Inflammatory macrophage treated with lipopolysaccharide for 1 hour (primary cell): Measurements from ENCODE around the gene SLC35B3.
"Not testable (repeated sequence)": the region's sequence is repeated elsewhere in the genome, so short reads cannot be mapped to it uniquely, and the experiment has no call there.

ENCODE experiments used
- DNase-seq, 2 donors: peaks; one replicate each; pipeline ENCODE4 v3.0.0-alpha.2; 2020 to 2022

The SLC35B3 gene

GRCh38 chr6:8435093-8435844 is at the start of gene SLC35B3:
SLC35B3 (minus strand) TSS chr6:8435545.
- DNase-seq = peak; percentile 92 to 97

GRCh38 chr6:8483650-8484049 is 48.3 kb upstream of the SLC35B3 start:
- DNase-seq = no peak

GRCh38 chr6:8481727-8482126 is 46.4 kb upstream of the SLC35B3 start:
- DNase-seq = peak in 1 of 2 donors; percentile 9

- no peak for DNase-seq
Measured at GRCh38 chr6:8478418-8478817, 43.1 kb upstream of the SLC35B3 start.

GRCh38 chr6:8476656-8477055 is 41.3 kb upstream of the SLC35B3 start:
- DNase-seq = no peak

- no peak for DNase-seq
Measured at GRCh38 chr6:8468552-8469356, 33.4 kb upstream of the SLC35B3 start.

GRCh38 chr6:8462694-8463093 is 27.3 kb upstream of the SLC35B3 start:
- no peak for DNase-seq

GRCh38 chr6:8462169-8462568 is 26.8 kb upstream of the SLC35B3 start:
- DNase-seq = no peak

GRCh38 chr6:8446391-8446790 is 11.0 kb upstream of the SLC35B3 start:
- DNase-seq = no peak

GRCh38 chr6:8445930-8446329 is 10.6 kb upstream of the SLC35B3 start:
- DNase-seq = not testable (repeated sequence)

GRCh38 chr6:8442150-8442549 is 6.8 kb upstream of the SLC35B3 start:
- DNase-seq = no peak

GRCh38 chr6:8441452-8441851 is 6.1 kb upstream of the SLC35B3 start:
- no peak for DNase-seq

- no peak for DNase-seq
Measured at GRCh38 chr6:8439601-8440268, 4.4 kb upstream of the SLC35B3 start.

- no peak for DNase-seq
Measured at GRCh38 chr6:8437813-8438212, 2.5 kb upstream of the SLC35B3 start.

- no peak for DNase-seq
Measured at GRCh38 chr6:8436966-8437365, 1.6 kb upstream of the SLC35B3 start.

- DNase-seq = no peak
Measured at GRCh38 chr6:8435845-8436168, 462 bp upstream of the SLC35B3 start.

GRCh38 chr6:8434727-8435092 is 635 bp downstream of the SLC35B3 start:
- no peak for DNase-seq

- DNase-seq = no peak
Measured at GRCh38 chr6:8432614-8433013, 2.7 kb downstream of the SLC35B3 start.

- DNase-seq = no peak
Measured at GRCh38 chr6:8429821-8430220, 5.5 kb downstream of the SLC35B3 start.

GRCh38 chr6:8426544-8426943 is 8.8 kb downstream of the SLC35B3 start:
- not testable (repeated sequence) for DNase-seq

GRCh38 chr6:8420031-8420588 is 15.2 kb downstream of the SLC35B3 start:
- no peak for DNase-seq

- no peak for DNase-seq
Measured at GRCh38 chr6:8415913-8416312, 19.4 kb downstream of the SLC35B3 start.

- DNase-seq = no peak
Measured at GRCh38 chr6:8415280-8415679, 20.1 kb downstream of the SLC35B3 start.

- no peak for DNase-seq
Measured at GRCh38 chr6:8414844-8415243, 20.5 kb downstream of the SLC35B3 start.
